WI38 (cell line): ENCODE data around the gene BLOC1S1.
A peak's percentile ranks its signal among the peaks of the same experiment; 100 is the strongest.

Experiments used
- H3K4me3 ChIP-seq: 2 replicates; pipeline ENCODE4 v1.5.1; 2011; ENCODE audit warnings: low read depth, mild to moderate bottlenecking, control low read depth, low read length
- CTCF ChIP-seq: IDR thresholded peaks from 2 replicates; pipeline ENCODE4 v1.5.1; 2012; ENCODE audit warnings: low read depth, mild to moderate bottlenecking, control low read depth, low read length

The BLOC1S1 gene

GRCh38 chr12:55718624-55719275, 2.9 kb downstream of the BLOC1S1 start:
- no peak for TF ChIP-seq CTCF
- no peak overlapping the region for H3K4me3 ChIP-seq

DNA sequence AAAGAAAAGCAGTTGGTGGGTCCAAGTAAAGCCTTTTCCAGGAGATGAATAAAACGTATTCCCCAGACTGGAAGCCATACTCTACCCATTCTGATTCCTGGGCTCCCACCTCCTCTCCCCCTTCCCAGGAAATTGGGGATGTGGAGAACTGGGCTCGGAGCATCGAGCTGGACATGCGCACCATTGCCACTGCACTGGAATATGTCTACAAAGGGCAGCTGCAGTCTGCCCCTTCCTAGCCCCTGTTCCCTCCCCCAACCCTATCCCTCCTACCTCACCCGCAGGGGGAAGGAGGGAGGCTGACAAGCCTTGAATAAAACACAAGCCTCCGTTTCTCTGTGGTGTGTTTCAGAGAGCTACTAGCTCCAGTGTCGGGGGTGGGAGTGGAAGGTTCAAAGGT, 3.5 kb downstream of the BLOC1S1 start:
- no peak for TF ChIP-seq CTCF
- H3K4me3 ChIP-seq = no peak overlapping the region

GRCh38 chr12:55720071-55720564, 4.3 kb downstream of the BLOC1S1 start, which contains the start of gene RDH5:
Gene RDH5 (plus strand): TSS chr12:55720393. CDS start chr12:55721185, 792 bp downstream.
- TF ChIP-seq CTCF = no peak
- no peak within 1 kb of the TSS for H3K4me3 ChIP-seq

- peak; percentile 28 for TF ChIP-seq CTCF
- H3K4me3 ChIP-seq = no peak overlapping the region
Observed at GRCh38 chr12:55720894-55721444, 5.1 kb downstream of the BLOC1S1 start.

GRCh38 chr12:55721601-55722213, 5.9 kb downstream of the BLOC1S1 start:
- TF ChIP-seq CTCF = no peak
- no peak overlapping the region for H3K4me3 ChIP-seq

- TF ChIP-seq CTCF = no peak
- H3K4me3 ChIP-seq = no peak overlapping the region
Observed at GRCh38 chr12:55722948-55723347, 7.1 kb downstream of the BLOC1S1 start.
